CD14-positive monocyte (primary cell): ENCODE measurements around the gene ATXN2L. TPM values are rescaled to one million over a fixed set of nuclear protein-coding genes. Genes with fewer than 3 reads are reported as not detected.
A peak's percentile ranks its signal among the peaks of the same experiment; 100 is the strongest.
"Not testable (repeated sequence)": the region's sequence is repeated elsewhere in the genome, so short reads cannot be mapped to it uniquely, and the experiment has no call there.

ENCODE experiments used
- DNase-seq, 3 donors: peaks; one replicate each; pipeline ENCODE4 v3.0.0-alpha.2; 2011 to 2022
- H2AFZ ChIP-seq: 2 replicates; pipeline ENCODE4 v1.6.0; 2012; ENCODE audit warnings: mild to moderate bottlenecking, low read depth, low read length, inconsistent platforms; ENCODE audit not compliant: insufficient read depth, poor library complexity, severe bottlenecking
- H3K27ac ChIP-seq, 2 donors: 1 replicate in 1 of 2; 2 replicates in 1 of 2; pipeline ENCODE4 v1.5.1; 2012 to 2013; ENCODE audit warnings: low read length in 2 of 2, control low read depth in 1 of 2, inconsistent platforms in 1 of 2, low read depth in 1 of 2, mild to moderate bottlenecking in 1 of 2
- H3K27me3 ChIP-seq, 2 donors: one replicate each; pipeline versions ENCODE4 v1.6.0 to v1.6.1; 2011 to 2013; ENCODE audit warnings: low read length in 2 of 2; ENCODE audit not compliant: control insufficient read depth in 2 of 2, insufficient read depth in 2 of 2
- H3K36me3 ChIP-seq, 2 donors: replicated peaks in 1 of 2; 1 replicate in 1 of 2; 2 replicates in 1 of 2; pipeline versions ENCODE4 v1.5.1 to v1.6.1; 2012 to 2013; ENCODE audit warnings: low read length in 2 of 2, control low read depth in 1 of 2, inconsistent platforms in 1 of 2, mild to moderate bottlenecking in 1 of 2; ENCODE audit not compliant: insufficient read depth in 2 of 2, control insufficient read depth in 1 of 2
- H3K4me1 ChIP-seq, 2 donors: 1 replicate in 1 of 2; 2 replicates in 1 of 2; pipeline versions ENCODE4 v1.5.1 to v1.6.1; 2012 to 2013; ENCODE audit warnings: low read length in 2 of 2, control low read depth in 1 of 2, inconsistent platforms in 1 of 2, mild to moderate bottlenecking in 1 of 2, moderate library complexity in 1 of 2; ENCODE audit not compliant: insufficient read depth in 2 of 2, control insufficient read depth in 1 of 2
- H3K4me2 ChIP-seq: replicated peaks from 2 replicates; pipeline ENCODE3; 2012; ENCODE audit warnings: low read length, moderate library complexity, mild to moderate bottlenecking; ENCODE audit not compliant: poor library complexity, severe bottlenecking; ENCODE audit errors: extremely low read depth
- H3K4me3 ChIP-seq, 3 experiments: fragments of 200-600 bp in 1 of 3; sonication (generic) in 1 of 3; replicated peaks in 1 of 3; 1 replicate in 2 of 3; 2 replicates in 1 of 3; pipeline ENCODE4 v1.5.1; 2011 to 2013; ENCODE audit warnings: low read length in 3 of 3, mild to moderate bottlenecking in 3 of 3, control low read depth in 2 of 3, low read depth in 2 of 3, inconsistent platforms in 1 of 3, moderate library complexity in 1 of 3
- H3K79me2 ChIP-seq: 2 replicates; pipeline ENCODE4 v1.6.0; 2012; ENCODE audit warnings: mild to moderate bottlenecking, control low read depth, inconsistent platforms, low read length, moderate library complexity; ENCODE audit not compliant: insufficient read depth
- H3K9ac ChIP-seq: 2 replicates; pipeline ENCODE4 v1.6.0; 2017; ENCODE audit warnings: low read length, mild to moderate bottlenecking; ENCODE audit not compliant: insufficient read depth, poor library complexity, severe bottlenecking
- H3K9me3 ChIP-seq, 2 donors: replicated peaks in 1 of 2; 1 replicate in 1 of 2; 2 replicates in 1 of 2; pipeline versions ENCODE4 v1.5.1 to v1.6.1; 2012 to 2013; ENCODE audit warnings: low read length in 2 of 2, control low read depth in 1 of 2; ENCODE audit not compliant: control insufficient read depth in 1 of 2, insufficient read depth in 1 of 2
- H4K20me1 ChIP-seq: 2 replicates; pipeline ENCODE4 v1.6.0; 2012; ENCODE audit warnings: mild to moderate bottlenecking, low read length, control low read depth, moderate library complexity; ENCODE audit not compliant: insufficient read depth
- H3K27ac Mint-ChIP-seq, 7 donors: one replicate each; pipeline ENCODE4 v1.8.0; 2020; ENCODE audit warnings: mild to moderate bottlenecking in 7 of 7, mixed read lengths in 7 of 7, moderate library complexity in 6 of 7, inconsistent platforms in 2 of 7
- H3K27me3 Mint-ChIP-seq, 3 donors: one replicate each; pipeline ENCODE4 v1.8.0; 2021 to 2022; ENCODE audit warnings: low read depth in 3 of 3, mild to moderate bottlenecking in 3 of 3, mixed read lengths in 3 of 3, moderate library complexity in 3 of 3, inconsistent platforms in 1 of 3
- H3K36me3 Mint-ChIP-seq, 2 donors: one replicate each; pipeline ENCODE4 v1.8.0; 2020; ENCODE audit warnings: mixed read lengths in 2 of 2, inconsistent platforms in 1 of 2, mild to moderate bottlenecking in 1 of 2
- H3K4me1 Mint-ChIP-seq: one replicate; pipeline ENCODE4 v1.8.0; 2020; ENCODE audit warnings: mild to moderate bottlenecking, mixed read lengths
- H3K4me3 Mint-ChIP-seq, 2 donors: one replicate each; pipeline ENCODE4 v1.8.0; 2020; ENCODE audit warnings: mild to moderate bottlenecking in 2 of 2, mixed read lengths in 2 of 2, moderate library complexity in 1 of 2
- H3K9me3 Mint-ChIP-seq, 7 donors: one replicate each; pipeline ENCODE4 v1.8.0; 2020 to 2022; ENCODE audit warnings: mixed read lengths in 7 of 7, mild to moderate bottlenecking in 6 of 7, moderate library complexity in 6 of 7, inconsistent platforms in 2 of 7
- WGBS: methylation state at CpG from one replicate; pipeline ENCODE4 v1.1.5; 2013; ENCODE audit warnings: missing lambda C conversion rate; ENCODE audit not compliant: insufficient coverage; 5-methylcytosine and 5-hydroxymethylcytosine counted together
- intact Hi-C, 2 donors: fragments of 100-400 bp; cut with micrococcal nuclease; formaldehyde crosslinking; loops; one replicate each; pipeline versions ENCODE4 v1.15.0 to v1.15.1; 2023
- polyA plus RNA-seq, 3 donors: library from polyadenylated mRNA; depleted of rRNA in 1 of 3; unstranded in 2 of 3; stranded (reverse) in 1 of 3; fragments of 300-500 nt in 2 of 3; fragments of >200 nt in 1 of 3; fragmentation: Illumina TruSeq in 2 of 3; gene quantifications; 1 replicate in 2 of 3; 2 replicates in 1 of 3; pipeline ENCODE4 v1.2.3, GENCODE V29; 2012 to 2021
- TF ChIP-seq, protein P1 (sequence below): fragments of 200-600 bp; IDR thresholded peaks from one replicate; pipeline ENCODE4 v1.8.0; 2022; ENCODE audit warnings: antibody characterized with exemption, mild to moderate bottlenecking

Gene ATXN2L
- polyA plus RNA-seq, 3 donors = 4.8 to 118 (median 10.2) TPM

DNA sequence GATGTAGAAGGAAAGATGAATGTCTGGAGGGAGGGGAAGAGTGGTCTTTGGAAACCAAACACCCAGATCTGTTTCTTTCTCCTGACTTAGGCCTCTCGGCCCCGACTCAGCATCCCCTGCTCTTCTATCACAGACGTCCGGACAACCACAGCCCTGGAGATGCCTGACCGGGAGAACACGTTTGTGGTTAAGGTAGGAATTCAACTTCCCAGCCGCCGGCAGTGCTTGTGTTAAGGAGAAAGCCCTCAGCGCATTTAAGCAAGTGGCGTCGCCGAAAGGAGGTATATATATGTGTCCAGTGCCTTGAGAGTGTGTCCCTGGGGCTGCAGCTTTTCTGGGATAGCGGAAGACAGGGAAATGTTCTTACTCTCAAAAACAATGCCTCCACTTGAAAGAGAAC, 44.4 kb downstream of the ATXN2L start:
- H3K27me3 Mint-ChIP-seq = peaks cover 0 to 2% (median 0%) of the 10 kb centered on the region in 3 donors
- H3K79me2 ChIP-seq = peaks cover 46% of the 10 kb centered on the region
- H2AFZ ChIP-seq = no peak overlapping the region
- H3K4me2 ChIP-seq = no peak overlapping the region
- H3K27ac Mint-ChIP-seq = peak overlapping the region in 1 of 7 donors; percentile 26
- peaks cover 47 to 57% of the 10 kb centered on the region in 2 donors for H3K36me3 Mint-ChIP-seq
- H3K4me3 ChIP-seq = no peak overlapping the region
- H3K4me1 ChIP-seq = peaks cover 19 to 26% of the 10 kb centered on the region in 2 donors
- peaks cover 20% of the 10 kb centered on the region for H3K4me1 Mint-ChIP-seq
- H3K4me3 Mint-ChIP-seq = no peak overlapping the region
- 98% methylated on average over 7 of the region's 13 CpGs for WGBS
- no peak overlapping the region for H3K27ac ChIP-seq
- intact Hi-C loops = no loop called here
- H4K20me1 ChIP-seq = peaks cover 30% of the 10 kb centered on the region
- peaks cover 0 to 2% (median 0%) of the 10 kb centered on the region in 7 donors for H3K9me3 Mint-ChIP-seq
- H3K9ac ChIP-seq = no peak overlapping the region
- peaks cover 55 to 57% of the 10 kb centered on the region in 2 donors for H3K36me3 ChIP-seq
- TF ChIP-seq, protein P1, sequence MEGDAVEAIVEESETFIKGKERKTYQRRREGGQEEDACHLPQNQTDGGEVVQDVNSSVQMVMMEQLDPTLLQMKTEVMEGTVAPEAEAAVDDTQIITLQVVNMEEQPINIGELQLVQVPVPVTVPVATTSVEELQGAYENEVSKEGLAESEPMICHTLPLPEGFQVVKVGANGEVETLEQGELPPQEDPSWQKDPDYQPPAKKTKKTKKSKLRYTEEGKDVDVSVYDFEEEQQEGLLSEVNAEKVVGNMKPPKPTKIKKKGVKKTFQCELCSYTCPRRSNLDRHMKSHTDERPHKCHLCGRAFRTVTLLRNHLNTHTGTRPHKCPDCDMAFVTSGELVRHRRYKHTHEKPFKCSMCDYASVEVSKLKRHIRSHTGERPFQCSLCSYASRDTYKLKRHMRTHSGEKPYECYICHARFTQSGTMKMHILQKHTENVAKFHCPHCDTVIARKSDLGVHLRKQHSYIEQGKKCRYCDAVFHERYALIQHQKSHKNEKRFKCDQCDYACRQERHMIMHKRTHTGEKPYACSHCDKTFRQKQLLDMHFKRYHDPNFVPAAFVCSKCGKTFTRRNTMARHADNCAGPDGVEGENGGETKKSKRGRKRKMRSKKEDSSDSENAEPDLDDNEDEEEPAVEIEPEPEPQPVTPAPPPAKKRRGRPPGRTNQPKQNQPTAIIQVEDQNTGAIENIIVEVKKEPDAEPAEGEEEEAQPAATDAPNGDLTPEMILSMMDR = no peak
- H3K9me3 ChIP-seq = no peaks in the 10 kb centered on the region
- H3K27me3 ChIP-seq = no peaks in the 10 kb centered on the region
- no peak for DNase-seq

DNA sequence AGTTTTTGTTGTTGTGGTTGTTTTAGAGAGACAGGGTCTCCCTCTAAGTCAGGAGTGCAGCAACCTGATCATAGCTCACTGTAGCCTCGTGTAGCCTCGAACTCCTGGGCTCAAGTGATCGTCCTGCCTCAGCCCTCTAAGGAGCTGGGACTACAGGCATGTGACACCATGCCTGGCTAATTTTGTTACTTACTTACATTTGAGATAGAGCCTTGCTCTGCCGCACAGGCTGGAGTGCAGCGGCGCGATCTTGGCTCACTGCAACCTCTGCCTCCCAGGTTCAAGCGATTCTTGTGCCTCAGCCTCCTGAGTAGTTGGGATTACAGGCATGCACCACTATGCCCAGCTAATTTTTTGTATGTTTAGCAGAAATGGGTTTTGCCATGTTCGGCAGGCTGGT, 44.8 kb downstream of the ATXN2L start:
- Mint-ChIP-seq H3K36me3 (peaks cover 50 to 61% of the 10 kb centered on the region in 2 donors), H3K4me1 (peaks cover 20% of the 10 kb centered on the region)
- DNase-seq, H3K4me3 Mint-ChIP-seq, H3K9me3 ChIP-seq, H3K4me3 ChIP-seq, H3K27me3 Mint-ChIP-seq, H3K9me3 Mint-ChIP-seq, H3K4me2 ChIP-seq, H3K27ac Mint-ChIP-seq, H3K27ac ChIP-seq, H2AFZ ChIP-seq, intact Hi-C loops, H3K9ac ChIP-seq, H3K27me3 ChIP-seq: not testable (repeated sequence)
- Histone ChIP-seq H3K79me2 (peaks cover 43% of the 10 kb centered on the region), H3K36me3 (peaks cover 59 to 60% of the 10 kb centered on the region in 2 donors), H4K20me1 (peaks cover 30% of the 10 kb centered on the region), H3K4me1 (peaks cover 15 to 22% of the 10 kb centered on the region in 2 donors)
- 94% methylated on average over 8 of the region's 9 CpGs for WGBS
